Keratinocyte (primary cell): ENCODE data around the gene HDGFL2. TPM values are rescaled to one million over a fixed set of nuclear protein-coding genes. Genes with fewer than 3 reads are reported as not detected.

Source experiments
- DNase-seq: peaks from one replicate; pipeline ENCODE4 v3.0.0-alpha.2; 2011; ENCODE audit warnings: low read depth, missing footprints, low spot score
- FAIRE-seq: peaks from 2 replicates; lab custom pipeline; 2011; peaks lifted over from hg19 to GRCh38; lab: Jason Lieb, UNC
- H2AFZ ChIP-seq: 2 replicates; pipeline ENCODE4 v1.6.0; 2012; ENCODE audit warnings: low read length, control low read depth, inconsistent platforms; ENCODE audit not compliant: control insufficient read depth
- H3K27ac ChIP-seq: 2 replicates; pipeline ENCODE4 v1.5.1; 2011; ENCODE audit warnings: low read length; ENCODE audit not compliant: control insufficient read depth, insufficient read depth
- H3K27me3 ChIP-seq: 3 replicates; pipeline ENCODE4 v1.6.0; 2011; ENCODE audit warnings: low read length; ENCODE audit not compliant: control insufficient read depth, insufficient read depth; ENCODE audit errors: extremely low read depth
- H3K36me3 ChIP-seq, 2 experiments: 2 replicates in 1 of 2; 3 replicates in 1 of 2; pipeline ENCODE4 v1.5.1; 2011; ENCODE audit warnings: low read length in 2 of 2, mild to moderate bottlenecking in 1 of 2; ENCODE audit not compliant: control insufficient read depth in 2 of 2, insufficient read depth in 2 of 2; ENCODE audit errors: extremely low read depth in 1 of 2
- H3K4me1 ChIP-seq: 3 replicates; pipeline ENCODE4 v1.5.1; 2011; ENCODE audit warnings: low read length; ENCODE audit not compliant: control insufficient read depth, insufficient read depth; ENCODE audit errors: extremely low read depth
- H3K4me2 ChIP-seq: 3 replicates; pipeline ENCODE4 v1.6.0; 2011; ENCODE audit warnings: low read depth, low read length; ENCODE audit not compliant: control insufficient read depth, insufficient read depth; ENCODE audit errors: extremely low read depth
- H3K4me3 ChIP-seq, 3 experiments: fragments of 200-600 bp in 1 of 3; sonication (generic) in 1 of 3; 2 replicates in 2 of 3; 3 replicates in 1 of 3; pipeline ENCODE4 v1.5.1; 2011 to 2016; ENCODE audit warnings: low read length in 3 of 3, mild to moderate bottlenecking in 3 of 3, control low read depth in 2 of 3, inconsistent platforms in 1 of 3, low read depth in 1 of 3, mixed read lengths in 1 of 3, mixed run types in 1 of 3, moderate library complexity in 1 of 3; ENCODE audit not compliant: control insufficient read depth in 2 of 3, insufficient read depth in 2 of 3; ENCODE audit errors: extremely low read depth in 1 of 3
- H3K79me2 ChIP-seq: 2 replicates; pipeline ENCODE4 v1.6.0; 2012; ENCODE audit warnings: low read length; ENCODE audit not compliant: control insufficient read depth, insufficient read depth
- H3K9ac ChIP-seq: 3 replicates; pipeline ENCODE4 v1.6.0; 2011; ENCODE audit warnings: low read length; ENCODE audit not compliant: control insufficient read depth, insufficient read depth; ENCODE audit errors: extremely low read depth
- H3K9me1 ChIP-seq: 3 replicates; pipeline ENCODE4 v1.6.0; 2011; ENCODE audit warnings: low read length; ENCODE audit not compliant: control insufficient read depth, insufficient read depth; ENCODE audit errors: extremely low read depth
- H3K9me3 ChIP-seq: 2 replicates; pipeline ENCODE4 v1.5.1; 2012; ENCODE audit warnings: low read depth, low read length; ENCODE audit not compliant: control insufficient read depth
- H4K20me1 ChIP-seq: 3 replicates; pipeline ENCODE4 v1.6.0; 2011; ENCODE audit warnings: low read length; ENCODE audit not compliant: control insufficient read depth, insufficient read depth; ENCODE audit errors: extremely low read depth
- EZH2 ChIP-seq: IDR thresholded peaks from one replicate; pipeline ENCODE4 v1.6.1; 2012; ENCODE audit warnings: inconsistent platforms, mild to moderate bottlenecking, low read length, moderate library complexity
- dilution Hi-C: fragments of 300-500 bp; cut with MboI; formaldehyde crosslinking; loops from one replicate; pipeline ENCODE4 v1.7.0; 2020; ENCODE audit warnings: low sequenced_read_pairs; ENCODE audit not compliant: extremely low pct_ligation_motif_present
- polyA plus RNA-seq, 5 experiments: library from polyadenylated mRNA; depleted of rRNA in 3 of 5; stranded (reverse) in 3 of 5; stranded (forward) in 1 of 5; unstranded in 1 of 5; fragments of >200 nt; gene quantifications; 1 replicate in 1 of 5; 2 replicates in 3 of 5; 3 replicates in 1 of 5; pipeline versions ENCODE4 v1.2.1 to v1.2.3, GENCODE V29; 2011 to 2012; ENCODE audit warnings: missing spikeins in 2 of 5, low read depth in 1 of 5, low replicate concordance in 1 of 5
- TF ChIP-seq, protein P1 (sequence below), 3 experiments: IDR thresholded peaks in 1 of 3; conservative IDR thresholded peaks in 1 of 3; optimal IDR thresholded peaks in 1 of 3; 2 replicates in 2 of 3; 3 replicates in 1 of 3; pipeline versions ENCODE3 to v1.5.1; 2011; ENCODE audit warnings: low read length in 3 of 3, mild to moderate bottlenecking in 3 of 3, moderate library complexity in 2 of 3, control low read depth in 1 of 3, inconsistent platforms in 1 of 3; ENCODE audit not compliant: insufficient read depth in 2 of 3; ENCODE audit errors: extremely low read depth in 1 of 3

Gene HDGFL2
- polyA plus RNA-seq, 1 donor (not counting 4 experiments of a cell fraction or from before 2014, with no cell fraction given) = 19.5 TPM

DNA sequence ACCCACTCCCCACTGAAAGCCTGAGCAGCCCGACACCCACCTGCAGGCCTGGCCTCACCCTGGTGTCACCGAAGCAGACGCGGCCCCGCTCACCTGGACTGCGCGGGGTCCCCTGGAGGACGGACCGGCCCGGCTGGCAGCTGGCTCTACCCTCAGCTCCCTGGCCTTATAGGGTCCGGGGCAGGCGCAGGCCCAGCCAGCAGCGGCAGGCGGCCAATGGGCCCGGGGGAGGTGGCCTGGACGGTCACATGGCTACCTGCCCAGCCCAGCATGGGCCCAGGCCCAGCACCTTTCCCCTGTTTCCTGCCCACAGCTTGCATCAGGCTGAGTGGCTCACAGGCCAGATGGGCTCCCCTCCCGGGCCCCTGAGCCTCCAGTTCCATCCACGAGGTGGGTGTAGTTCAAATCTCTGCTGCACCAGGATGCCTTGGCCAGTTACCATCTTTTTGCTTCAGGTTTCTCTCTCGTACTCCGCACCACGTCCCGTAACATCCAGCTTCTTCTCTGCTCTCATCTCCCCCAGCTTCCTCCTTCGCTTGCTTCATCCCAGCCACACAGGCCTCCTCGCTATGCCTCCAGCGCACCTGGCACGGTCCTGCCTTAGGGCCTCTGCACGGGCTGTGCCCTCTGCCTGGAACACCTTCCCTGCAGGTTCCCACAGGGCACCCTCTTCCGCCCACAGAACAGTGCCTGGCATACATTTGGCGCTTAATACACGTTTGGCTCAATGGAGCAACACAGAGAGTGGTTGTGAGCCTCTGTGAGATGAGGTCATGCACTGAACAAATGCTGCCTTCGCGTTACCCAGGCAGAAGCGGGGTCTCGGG, 46.5 kb downstream of the HDGFL2 start, which contains the start of gene PLIN4:
TSS of gene PLIN4 (minus strand) at position 142 of the 827 bp plus-strand sequence. CDS start 214 bp downstream, outside the sequence.
- Histone ChIP-seq H4K20me1 (no peaks in the 10 kb centered on the region), H3K9ac (no peak within 1 kb of the TSS), H3K4me1 (peaks cover 11% of the 10 kb centered on the region), H2AFZ (no peak within 1 kb of the TSS), H3K36me3 (no peaks in the 10 kb centered on the region), H3K9me1 (no peaks in the 10 kb centered on the region), H3K27ac (no peak within 1 kb of the TSS), H3K79me2 (no peaks in the 10 kb centered on the region), H3K4me3 (no peak within 1 kb of the TSS), H3K9me3 (no peaks in the 10 kb centered on the region), H3K27me3 (peaks cover 8% of the 10 kb centered on the region), H3K4me2 (no peak within 1 kb of the TSS)
- dilution Hi-C loops = no loop called here
- FAIRE-seq (no peak), DNase-seq (no peak)
- TF ChIP-seq EZH2 = no peak
- TF ChIP-seq, protein P1, sequence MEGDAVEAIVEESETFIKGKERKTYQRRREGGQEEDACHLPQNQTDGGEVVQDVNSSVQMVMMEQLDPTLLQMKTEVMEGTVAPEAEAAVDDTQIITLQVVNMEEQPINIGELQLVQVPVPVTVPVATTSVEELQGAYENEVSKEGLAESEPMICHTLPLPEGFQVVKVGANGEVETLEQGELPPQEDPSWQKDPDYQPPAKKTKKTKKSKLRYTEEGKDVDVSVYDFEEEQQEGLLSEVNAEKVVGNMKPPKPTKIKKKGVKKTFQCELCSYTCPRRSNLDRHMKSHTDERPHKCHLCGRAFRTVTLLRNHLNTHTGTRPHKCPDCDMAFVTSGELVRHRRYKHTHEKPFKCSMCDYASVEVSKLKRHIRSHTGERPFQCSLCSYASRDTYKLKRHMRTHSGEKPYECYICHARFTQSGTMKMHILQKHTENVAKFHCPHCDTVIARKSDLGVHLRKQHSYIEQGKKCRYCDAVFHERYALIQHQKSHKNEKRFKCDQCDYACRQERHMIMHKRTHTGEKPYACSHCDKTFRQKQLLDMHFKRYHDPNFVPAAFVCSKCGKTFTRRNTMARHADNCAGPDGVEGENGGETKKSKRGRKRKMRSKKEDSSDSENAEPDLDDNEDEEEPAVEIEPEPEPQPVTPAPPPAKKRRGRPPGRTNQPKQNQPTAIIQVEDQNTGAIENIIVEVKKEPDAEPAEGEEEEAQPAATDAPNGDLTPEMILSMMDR (optimal IDR thresholded peaks at IDR 0.05 in 1 of 3, IDR thresholded peaks at IDR 0.05 in 1 of 3, conservative IDR thresholded peaks at IDR 0.05 in 1 of 3; ENCODE audit: extremely low read depth in 1 of 3, insufficient read depth in 2 of 3, low read length in 3 of 3) = no peak

- no peaks in the 10 kb centered on the region for H3K36me3 ChIP-seq
- TF ChIP-seq, protein P1 (optimal IDR thresholded peaks at IDR 0.05 in 1 of 3, IDR thresholded peaks at IDR 0.05 in 1 of 3, conservative IDR thresholded peaks at IDR 0.05 in 1 of 3; ENCODE audit: extremely low read depth in 1 of 3, insufficient read depth in 2 of 3, low read length in 3 of 3) = no peak
- no peak for TF ChIP-seq EZH2
- DNase-seq = no peak
- H4K20me1 ChIP-seq = no peaks in the 10 kb centered on the region
- peaks cover 11% of the 10 kb centered on the region for H3K4me1 ChIP-seq
- H3K4me2 ChIP-seq = no peak overlapping the region
- no peak overlapping the region for H3K27ac ChIP-seq
- no peaks in the 10 kb centered on the region for H3K79me2 ChIP-seq
- H3K27me3 ChIP-seq = peaks cover 8% of the 10 kb centered on the region
- dilution Hi-C loops = no loop called here
- H3K4me3 ChIP-seq = no peak overlapping the region
- H3K9me1 ChIP-seq = no peaks in the 10 kb centered on the region
- H3K9me3 ChIP-seq = no peaks in the 10 kb centered on the region
- no peak for FAIRE-seq
- no peak overlapping the region for H2AFZ ChIP-seq
- no peak overlapping the region for H3K9ac ChIP-seq
These were observed 47.0 kb downstream of the HDGFL2 start for GRCh38 chr19:4519172-4519496.
